ENCODE measurements around the gene MRPL14. TPM values are rescaled to one million over a fixed set of nuclear protein-coding genes. Genes with fewer than 3 reads are reported as not detected.

Gene MRPL14
- total RNA-seq, 1 experiment from 2014 or later, result 69.6 TPM

DNA sequence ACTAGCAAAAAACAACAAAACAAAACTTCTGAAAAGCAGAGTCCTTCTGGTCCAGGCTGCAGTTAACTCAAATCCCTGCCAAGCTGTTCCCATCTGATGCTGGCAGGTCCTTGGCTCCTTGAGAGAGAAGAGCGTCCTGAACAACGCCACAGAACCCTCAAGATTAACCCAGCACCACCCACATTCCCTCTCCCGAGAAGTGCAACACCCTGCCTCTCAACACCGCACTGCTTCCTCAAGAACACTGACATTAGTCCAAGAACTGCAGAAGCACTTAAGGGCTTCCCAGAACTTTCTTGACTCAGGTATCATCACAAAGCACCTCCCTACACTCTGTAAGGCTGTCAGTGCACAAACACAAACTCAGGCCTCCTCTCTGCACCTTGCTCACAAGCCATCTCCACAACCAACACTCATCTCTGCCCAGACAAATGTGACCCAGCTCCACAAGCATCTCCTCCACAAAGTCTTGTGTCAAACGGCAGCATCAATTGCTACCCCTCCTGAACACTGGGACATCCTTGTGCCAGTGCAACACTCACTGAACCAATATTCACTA is 7.5 kb downstream of the MRPL14 start:
- ATAC-seq (no peak), DNase-seq (ENCODE audit: low read depth, low spot score) (no peak)
- BruUV-seq (replicated peaks), result no TSS peak
- POLR2A ChIA-PET, result no interaction called here
- no peaks in the 10 kb centered on the region for H3K9me3 ChIP-seq (ENCODE audit: control insufficient read depth in 1 of 2, insufficient read depth in 1 of 2, low read depth in 1 of 2, low read length in 2 of 2)
- RAD21 ChIA-PET (ENCODE audit: low non-redundant PET in 1 of 2, low total read pairs in 2 of 2, uncharacterized antibody in 2 of 2, unreplicated experiment in 2 of 2), result no interaction called here
- peaks cover 0 to 20% of the 10 kb centered on the region in 2 experiments; a peak in 1 of 4 replicates for H3K36me3 ChIP-seq (ENCODE audit: control insufficient read depth in 1 of 2, insufficient read depth in 2 of 2, low read length in 2 of 2)
- H4K20me1 ChIP-seq (ENCODE audit: insufficient read depth), result peaks cover 25% of the 10 kb centered on the region; the same call in 1 of the 2 replicates
- no peak overlapping the region for H3K4me3 ChIP-seq (replicated peaks in 1 of 2; ENCODE audit: low read depth in 1 of 2, low read length in 2 of 2)
- peaks cover 100% of the 10 kb centered on the region for H3K79me2 ChIP-seq (ENCODE audit: insufficient read depth, low read length)
- H3K4me2 ChIP-seq (ENCODE audit: low read length), result no peak overlapping the region
- no peak overlapping the region for H2AFZ ChIP-seq (ENCODE audit: low read depth, low read length, poor library complexity, severe bottlenecking)
- TF ChIP-seq YY1 (IDR thresholded peaks at IDR 0.05; ENCODE audit: extremely low read depth, insufficient replicate concordance, low read depth, low read length) (no peak), EZH2 (IDR thresholded peaks at IDR 0.05) (no peak), SIN3A (IDR thresholded peaks at IDR 0.05; ENCODE audit: low read depth) (no peak), ZNF274 (IDR thresholded peaks at IDR 0.05; ENCODE audit: low read depth, low read length) (no peak), RAD21 (IDR thresholded peaks at IDR 0.05; ENCODE audit: low read depth) (no peak), POLR2A (IDR thresholded peaks at IDR 0.05; ENCODE audit: borderline replicate concordance, extremely low read depth, insufficient read depth, insufficient read length) (no peak), EGR1 (IDR thresholded peaks at IDR 0.05; ENCODE audit: low read depth) (no peak), CEBPB (IDR thresholded peaks at IDR 0.05; ENCODE audit: low read depth) (no peak), JUND (IDR thresholded peaks at IDR 0.05) (no peak), EZH2phosphoT487 (IDR thresholded peaks at IDR 0.05; ENCODE audit: borderline replicate concordance) (no peak), POLR2AphosphoS5 (IDR thresholded peaks at IDR 0.05; ENCODE audit: low read depth, low read length) (no peak), SP1 (IDR thresholded peaks at IDR 0.05; ENCODE audit: low read depth) (no peak), FOSL1 (IDR thresholded peaks at IDR 0.05; ENCODE audit: low read depth) (no peak), ELF1 (IDR thresholded peaks at IDR 0.05; ENCODE audit: borderline replicate concordance, low read depth) (no peak), SRF (IDR thresholded peaks at IDR 0.05; ENCODE audit: low read depth) (no peak)
- TF ChIP-seq, protein P1, sequence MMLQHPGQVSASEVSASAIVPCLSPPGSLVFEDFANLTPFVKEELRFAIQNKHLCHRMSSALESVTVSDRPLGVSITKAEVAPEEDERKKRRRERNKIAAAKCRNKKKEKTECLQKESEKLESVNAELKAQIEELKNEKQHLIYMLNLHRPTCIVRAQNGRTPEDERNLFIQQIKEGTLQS (IDR thresholded peaks at IDR 0.05), result no peak
- TF ChIP-seq, protein P2, sequence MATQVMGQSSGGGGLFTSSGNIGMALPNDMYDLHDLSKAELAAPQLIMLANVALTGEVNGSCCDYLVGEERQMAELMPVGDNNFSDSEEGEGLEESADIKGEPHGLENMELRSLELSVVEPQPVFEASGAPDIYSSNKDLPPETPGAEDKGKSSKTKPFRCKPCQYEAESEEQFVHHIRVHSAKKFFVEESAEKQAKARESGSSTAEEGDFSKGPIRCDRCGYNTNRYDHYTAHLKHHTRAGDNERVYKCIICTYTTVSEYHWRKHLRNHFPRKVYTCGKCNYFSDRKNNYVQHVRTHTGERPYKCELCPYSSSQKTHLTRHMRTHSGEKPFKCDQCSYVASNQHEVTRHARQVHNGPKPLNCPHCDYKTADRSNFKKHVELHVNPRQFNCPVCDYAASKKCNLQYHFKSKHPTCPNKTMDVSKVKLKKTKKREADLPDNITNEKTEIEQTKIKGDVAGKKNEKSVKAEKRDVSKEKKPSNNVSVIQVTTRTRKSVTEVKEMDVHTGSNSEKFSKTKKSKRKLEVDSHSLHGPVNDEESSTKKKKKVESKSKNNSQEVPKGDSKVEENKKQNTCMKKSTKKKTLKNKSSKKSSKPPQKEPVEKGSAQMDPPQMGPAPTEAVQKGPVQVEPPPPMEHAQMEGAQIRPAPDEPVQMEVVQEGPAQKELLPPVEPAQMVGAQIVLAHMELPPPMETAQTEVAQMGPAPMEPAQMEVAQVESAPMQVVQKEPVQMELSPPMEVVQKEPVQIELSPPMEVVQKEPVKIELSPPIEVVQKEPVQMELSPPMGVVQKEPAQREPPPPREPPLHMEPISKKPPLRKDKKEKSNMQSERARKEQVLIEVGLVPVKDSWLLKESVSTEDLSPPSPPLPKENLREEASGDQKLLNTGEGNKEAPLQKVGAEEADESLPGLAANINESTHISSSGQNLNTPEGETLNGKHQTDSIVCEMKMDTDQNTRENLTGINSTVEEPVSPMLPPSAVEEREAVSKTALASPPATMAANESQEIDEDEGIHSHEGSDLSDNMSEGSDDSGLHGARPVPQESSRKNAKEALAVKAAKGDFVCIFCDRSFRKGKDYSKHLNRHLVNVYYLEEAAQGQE (IDR thresholded peaks at IDR 0.05; ENCODE audit: low read depth), result no peak
- no peaks in the 10 kb centered on the region for H3K27me3 ChIP-seq (ENCODE audit: insufficient read depth, low read length)
- H3K9me2 ChIP-seq (ENCODE audit: insufficient read depth), result no peaks in the 10 kb centered on the region
- H3K4me1 ChIP-seq (ENCODE audit: control insufficient read depth in 1 of 2, insufficient read depth in 2 of 2, low read length in 2 of 2), result peaks cover 7 to 19% of the 10 kb centered on the region in 2 experiments; a peak in 2 of 4 replicates
- H3K9ac ChIP-seq (ENCODE audit: low read length), result no peak overlapping the region
- H3K27ac ChIP-seq (ENCODE audit: low read depth, low read length), result no peak overlapping the region
- CTCF ChIA-PET, result no interaction called here
- intact Hi-C loops (cut with micrococcal nuclease), result no loop called here

Measured in HCT116 (cell line).